NCI-H226 (cell line): ENCODE measurements around the gene SACM1L.
"Not testable (repeated sequence)": the region's sequence is repeated elsewhere in the genome, so short reads cannot be mapped to it uniquely, and the experiment has no call there.

Experiments
- DNase-seq: peaks from one replicate; pipeline ENCODE4 v3.0.0-alpha.2; 2015

Gene SACM1L

GRCh38 chr3:45670436-45670835 is 18.8 kb upstream of the SACM1L start:
- no peak for DNase-seq

- no peak for DNase-seq
Measured at GRCh38 chr3:45670991-45671390, 18.2 kb upstream of the SACM1L start.

- no peak for DNase-seq
Measured at GRCh38 chr3:45673273-45673672, 15.9 kb upstream of the SACM1L start.

GRCh38 chr3:45676325-45677032 is 12.7 kb upstream of the SACM1L start:
- no peak for DNase-seq

GRCh38 chr3:45677033-45677446 is 12.2 kb upstream of the SACM1L start:
- DNase-seq, result no peak

GRCh38 chr3:45677841-45678240 is 11.4 kb upstream of the SACM1L start:
- no peak for DNase-seq

GRCh38 chr3:45679805-45680204 is 9.4 kb upstream of the SACM1L start:
- no peak for DNase-seq

- no peak for DNase-seq
Measured at GRCh38 chr3:45681221-45681620, 8.0 kb upstream of the SACM1L start.

GRCh38 chr3:45681846-45682245 is 7.3 kb upstream of the SACM1L start:
- no peak for DNase-seq

- no peak for DNase-seq
Measured at GRCh38 chr3:45682311-45682710, 6.9 kb upstream of the SACM1L start.

- no peak for DNase-seq
Measured at GRCh38 chr3:45682786-45683185, 6.4 kb upstream of the SACM1L start.

- DNase-seq, result no peak
Measured at GRCh38 chr3:45683417-45684326, 5.5 kb upstream of the SACM1L start.

GRCh38 chr3:45684327-45684892 is 4.8 kb upstream of the SACM1L start:
- no peak for DNase-seq

GRCh38 chr3:45685722-45686121 is 3.5 kb upstream of the SACM1L start:
- DNase-seq, result not testable (repeated sequence)

GRCh38 chr3:45686850-45687249 is 2.3 kb upstream of the SACM1L start:
- no peak for DNase-seq

GRCh38 chr3:45687828-45688193 is 1.4 kb upstream of the SACM1L start:
- no peak for DNase-seq

- no peak for DNase-seq
Measured at GRCh38 chr3:45688194-45688881, 858 bp upstream of the SACM1L start.

- no peak for DNase-seq
Measured at GRCh38 chr3:45689787-45690145, 570 bp downstream of the SACM1L start.

GRCh38 chr3:45690336-45691035 is 1.3 kb downstream of the SACM1L start:
- DNase-seq, result no peak

- DNase-seq, result no peak
Measured at GRCh38 chr3:45691842-45692241, 2.6 kb downstream of the SACM1L start.

- DNase-seq, result no peak
Measured at GRCh38 chr3:45692866-45693265, 3.7 kb downstream of the SACM1L start.

GRCh38 chr3:45693941-45694521 is 4.8 kb downstream of the SACM1L start:
- DNase-seq, result no peak
